ENCODE results near the gene CATSPER3.

CATSPER3 gene

DNA sequence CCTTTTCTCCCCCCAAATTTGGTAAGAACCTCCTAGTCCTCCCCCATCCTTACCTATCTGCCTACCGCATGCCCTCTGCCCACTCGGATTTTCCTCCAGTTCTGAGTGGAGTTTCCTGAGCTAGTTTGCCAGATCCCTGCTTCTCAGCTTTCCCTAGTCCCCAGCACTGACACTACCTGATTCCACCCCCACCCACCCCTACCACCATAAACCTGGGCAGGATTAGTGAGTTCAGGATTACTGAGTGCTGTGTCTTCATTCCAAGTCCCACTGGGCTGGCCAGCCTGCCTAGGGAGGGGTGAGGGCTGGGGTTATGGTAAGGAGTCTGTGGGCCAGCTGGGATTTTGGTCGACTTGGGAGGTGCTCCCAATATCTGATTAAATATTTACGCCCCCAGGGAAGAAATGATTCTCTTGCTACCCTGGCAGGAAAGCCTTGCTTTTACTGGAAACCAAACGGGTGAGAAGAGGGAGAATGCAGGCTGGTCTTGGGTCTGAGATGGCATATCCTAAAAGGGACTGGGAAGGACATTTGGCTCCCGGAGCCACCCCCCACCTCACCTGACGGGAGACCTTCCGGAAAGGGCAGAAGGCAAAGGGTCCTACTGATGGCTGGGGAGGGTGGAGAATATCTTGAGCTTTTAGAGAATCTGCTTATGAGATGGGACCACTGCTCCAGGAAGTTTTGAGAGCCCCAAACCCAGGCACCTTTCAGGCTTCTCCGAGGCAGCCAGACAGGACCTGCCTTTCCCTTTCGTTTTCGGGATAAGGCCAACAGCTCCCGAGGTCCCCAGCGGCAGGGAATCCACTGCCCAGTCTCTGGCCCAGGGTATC, 62.6 kb downstream of the CATSPER3 start:
- peak overlapping the region; percentile 78 for H3K4me2 ChIP-seq (ENCODE audit: low read depth, low read length, poor library complexity, severe bottlenecking)
- peaks cover 17% of the 10 kb centered on the region for H4K20me1 ChIP-seq (ENCODE audit: insufficient read depth, low read length, poor library complexity, severe bottlenecking)

DNA sequence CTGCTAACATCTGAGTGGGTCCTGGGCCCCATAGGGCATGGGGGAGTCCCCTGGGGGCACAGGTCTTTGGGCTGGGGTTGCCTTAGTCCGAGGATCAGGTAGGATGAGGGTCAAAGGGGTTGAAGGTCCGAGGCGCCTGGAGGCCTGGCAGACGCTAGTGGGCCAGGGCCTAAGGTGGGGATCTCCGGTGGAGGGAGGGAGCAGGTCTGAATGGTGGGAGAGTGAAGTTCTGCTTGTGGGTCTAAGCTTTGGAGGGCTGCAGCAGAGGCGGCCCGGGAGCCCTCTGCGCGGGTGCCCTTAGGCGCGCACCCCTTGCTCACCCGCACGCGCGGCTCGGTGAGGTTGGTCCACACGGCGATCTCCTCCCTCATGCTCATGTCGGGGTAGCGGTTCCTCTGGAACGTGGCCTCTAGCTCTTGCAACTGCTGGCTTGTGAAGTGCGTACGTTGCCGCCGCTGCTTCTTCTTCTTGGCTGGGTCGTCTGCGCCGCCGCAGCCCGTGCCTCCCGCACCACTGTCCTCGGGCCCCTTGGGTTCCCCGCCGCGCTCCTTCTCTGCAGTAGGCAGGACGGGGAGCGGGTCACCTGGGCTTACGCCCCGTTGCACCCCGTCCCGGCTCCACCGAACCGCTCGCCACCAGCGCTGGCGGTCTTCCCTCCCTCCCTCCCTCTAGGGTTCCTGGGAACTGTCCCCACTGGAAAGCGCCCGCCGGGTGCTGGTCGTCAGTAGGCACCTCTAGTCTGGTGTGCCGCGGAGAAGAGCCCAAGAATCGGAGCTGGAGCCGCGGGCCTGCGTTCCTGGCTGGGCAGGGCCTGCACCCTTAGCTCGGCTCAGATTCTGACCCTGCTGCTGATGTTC, 63.5 kb downstream of the CATSPER3 start:
- Histone ChIP-seq H3K9me3 (ENCODE audit: insufficient read depth, low read depth, low read length) (no peaks in the 10 kb centered on the region), H3K9ac (ENCODE audit: low read depth, low read length, poor library complexity, severe bottlenecking) (peak overlapping the region; percentile 80), H3F3A (ENCODE audit: low read depth) (no peaks in the 10 kb centered on the region), H3K9me2 (replicated peaks; ENCODE audit: low read depth, low read length) (no peaks in the 10 kb centered on the region), H3K4me3 (ENCODE audit: low read length, poor library complexity, severe bottlenecking) (peak overlapping the region; percentile 88), H3K4me2 (ENCODE audit: low read depth, low read length, poor library complexity, severe bottlenecking) (peak overlapping the region; percentile 78), H2AFZ (ENCODE audit: low read length) (no peak overlapping the region), H3K36me3 (ENCODE audit: insufficient read depth, low read length) (no peaks in the 10 kb centered on the region), H4K20me1 (ENCODE audit: insufficient read depth, low read length, poor library complexity, severe bottlenecking) (peaks cover 17% of the 10 kb centered on the region), H3K79me2 (ENCODE audit: insufficient read depth, low read length) (peaks cover 72% of the 10 kb centered on the region), H3K4me1 (ENCODE audit: insufficient read depth, low read length, poor library complexity, severe bottlenecking) (peaks cover 14% of the 10 kb centered on the region), H3K27me3 (ENCODE audit: insufficient read depth, low read length, poor library complexity, severe bottlenecking) (peaks cover 17% of the 10 kb centered on the region)
- TF ChIP-seq, protein P1, sequence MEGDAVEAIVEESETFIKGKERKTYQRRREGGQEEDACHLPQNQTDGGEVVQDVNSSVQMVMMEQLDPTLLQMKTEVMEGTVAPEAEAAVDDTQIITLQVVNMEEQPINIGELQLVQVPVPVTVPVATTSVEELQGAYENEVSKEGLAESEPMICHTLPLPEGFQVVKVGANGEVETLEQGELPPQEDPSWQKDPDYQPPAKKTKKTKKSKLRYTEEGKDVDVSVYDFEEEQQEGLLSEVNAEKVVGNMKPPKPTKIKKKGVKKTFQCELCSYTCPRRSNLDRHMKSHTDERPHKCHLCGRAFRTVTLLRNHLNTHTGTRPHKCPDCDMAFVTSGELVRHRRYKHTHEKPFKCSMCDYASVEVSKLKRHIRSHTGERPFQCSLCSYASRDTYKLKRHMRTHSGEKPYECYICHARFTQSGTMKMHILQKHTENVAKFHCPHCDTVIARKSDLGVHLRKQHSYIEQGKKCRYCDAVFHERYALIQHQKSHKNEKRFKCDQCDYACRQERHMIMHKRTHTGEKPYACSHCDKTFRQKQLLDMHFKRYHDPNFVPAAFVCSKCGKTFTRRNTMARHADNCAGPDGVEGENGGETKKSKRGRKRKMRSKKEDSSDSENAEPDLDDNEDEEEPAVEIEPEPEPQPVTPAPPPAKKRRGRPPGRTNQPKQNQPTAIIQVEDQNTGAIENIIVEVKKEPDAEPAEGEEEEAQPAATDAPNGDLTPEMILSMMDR (conservative IDR thresholded peaks at IDR 0.05; ENCODE audit: low read length): no peak
- no peak for TF ChIP-seq EZH2phosphoT487 (IDR thresholded peaks at IDR 0.05; ENCODE audit: borderline replicate concordance)

More for the DNA sequence above, 62.6 kb downstream of the CATSPER3 start:
- peaks cover 72% of the 10 kb centered on the region for H3K79me2 ChIP-seq (ENCODE audit: insufficient read depth, low read length)
- H3K9me3 ChIP-seq (ENCODE audit: insufficient read depth, low read depth, low read length): no peaks in the 10 kb centered on the region
- TF ChIP-seq, protein P1 (conservative IDR thresholded peaks at IDR 0.05; ENCODE audit: low read length): no peak
- no peak for TF ChIP-seq EZH2phosphoT487 (IDR thresholded peaks at IDR 0.05; ENCODE audit: borderline replicate concordance)
- no peak overlapping the region for H2AFZ ChIP-seq (ENCODE audit: low read length)
- no peaks in the 10 kb centered on the region for H3K9me2 ChIP-seq (replicated peaks; ENCODE audit: low read depth, low read length)
- H3K4me3 ChIP-seq (ENCODE audit: low read length, poor library complexity, severe bottlenecking): peak overlapping the region; percentile 88
- H3F3A ChIP-seq (ENCODE audit: low read depth): no peaks in the 10 kb centered on the region
- no peaks in the 10 kb centered on the region for H3K36me3 ChIP-seq (ENCODE audit: insufficient read depth, low read length)
- peaks cover 13% of the 10 kb centered on the region for H3K4me1 ChIP-seq (ENCODE audit: insufficient read depth, low read length, poor library complexity, severe bottlenecking)
- no peak overlapping the region for H3K9ac ChIP-seq (ENCODE audit: low read depth, low read length, poor library complexity, severe bottlenecking)
- peaks cover 17% of the 10 kb centered on the region for H3K27me3 ChIP-seq (ENCODE audit: insufficient read depth, low read length, poor library complexity, severe bottlenecking)

DNA sequence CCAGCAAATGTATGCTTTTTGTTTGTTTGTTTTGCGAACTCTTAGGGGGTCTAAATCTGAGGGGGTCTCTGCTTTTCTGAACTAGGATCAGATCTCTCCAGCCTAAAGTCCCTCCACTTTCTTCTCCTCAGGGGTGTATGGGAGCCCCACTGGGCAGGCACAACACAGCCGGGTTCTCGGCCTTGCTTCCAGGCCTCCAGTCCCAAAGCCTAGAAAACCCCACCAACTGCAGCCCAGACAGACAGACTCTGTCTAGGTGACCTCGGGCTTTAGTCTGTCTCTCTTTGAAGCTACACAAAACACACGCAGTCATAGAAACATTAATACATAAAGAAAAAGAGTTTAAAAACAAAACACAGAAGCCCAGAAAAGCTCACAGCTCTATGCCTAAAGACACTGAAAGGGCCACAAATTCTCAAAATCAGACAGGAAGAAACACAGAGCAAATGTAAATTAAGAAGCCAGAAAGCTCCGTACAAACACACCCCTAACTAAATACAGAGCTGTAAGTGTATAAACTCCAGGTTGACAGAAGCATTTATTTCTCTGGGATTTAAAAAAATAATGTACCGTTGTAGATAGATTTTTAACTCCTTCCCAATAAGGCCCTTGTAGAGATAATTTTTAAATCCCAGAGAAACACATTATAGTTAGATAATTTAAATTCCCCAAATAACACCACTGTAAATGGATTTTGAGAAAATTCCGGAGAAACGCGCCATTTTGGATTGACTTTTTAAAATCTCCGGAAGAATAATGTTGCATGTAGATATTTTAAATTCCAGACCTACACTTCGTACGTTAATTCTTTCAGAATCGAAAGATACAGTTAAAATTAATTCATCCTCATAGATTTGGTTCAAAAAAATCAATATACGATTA, 64.3 kb downstream of the CATSPER3 start:
- peak overlapping the region; percentile 78 for H3K4me2 ChIP-seq (ENCODE audit: low read depth, low read length, poor library complexity, severe bottlenecking)
- no peak for TF ChIP-seq EZH2phosphoT487 (IDR thresholded peaks at IDR 0.05; ENCODE audit: borderline replicate concordance)
- TF ChIP-seq, protein P1 (conservative IDR thresholded peaks at IDR 0.05; ENCODE audit: low read length): no peak
- no peaks in the 10 kb centered on the region for H3F3A ChIP-seq (ENCODE audit: low read depth)
- H3K36me3 ChIP-seq (ENCODE audit: insufficient read depth, low read length): no peaks in the 10 kb centered on the region
- peaks cover 17% of the 10 kb centered on the region for H3K4me1 ChIP-seq (ENCODE audit: insufficient read depth, low read length, poor library complexity, severe bottlenecking)
- H3K27me3 ChIP-seq (ENCODE audit: insufficient read depth, low read length, poor library complexity, severe bottlenecking): peaks cover 17% of the 10 kb centered on the region
- H3K9ac ChIP-seq (ENCODE audit: low read depth, low read length, poor library complexity, severe bottlenecking): peak overlapping the region; percentile 80
- H3K9me2 ChIP-seq (replicated peaks; ENCODE audit: low read depth, low read length): no peaks in the 10 kb centered on the region
- no peak overlapping the region for H2AFZ ChIP-seq (ENCODE audit: low read length)
- peaks cover 72% of the 10 kb centered on the region for H3K79me2 ChIP-seq (ENCODE audit: insufficient read depth, low read length)
- no peaks in the 10 kb centered on the region for H3K9me3 ChIP-seq (ENCODE audit: insufficient read depth, low read depth, low read length)
- peaks cover 17% of the 10 kb centered on the region for H4K20me1 ChIP-seq (ENCODE audit: insufficient read depth, low read length, poor library complexity, severe bottlenecking)
- H3K4me3 ChIP-seq (ENCODE audit: low read length, poor library complexity, severe bottlenecking): peak overlapping the region; percentile 88

Measured in Loucy (cell line).